H1 (cell line): ENCODE results near the gene SRI. TPM values are rescaled to one million over a fixed set of nuclear protein-coding genes. Genes with fewer than 3 reads are reported as not detected.

ENCODE experiments used
- SP1 ChIP-seq: IDR thresholded peaks from 2 replicates; pipeline ENCODE4 v1.6.1; 2011; ENCODE audit warnings: low read depth, low read length
- TBP ChIP-seq: IDR thresholded peaks from 2 replicates; pipeline ENCODE4 v1.6.1; 2011; ENCODE audit warnings: low read depth, low read length, improper control_type of control experiment
- polyA plus RNA-seq, 7 experiments: library from polyadenylated mRNA; depleted of rRNA in 3 of 7; stranded (reverse) in 5 of 7; unstranded in 2 of 7; fragments of >200 nt in 5 of 7; fragments of 200-250 nt in 2 of 7; gene quantifications; 1 replicate in 5 of 7; 2 replicates in 1 of 7; 4 replicates in 1 of 7; pipeline versions ENCODE4 v1.2.1 to v1.2.3, GENCODE V29; 2011 to 2013; ENCODE audit warnings: missing spikeins in 2 of 7, mixed read lengths in 2 of 7
- total RNA-seq: library from RNA; stranded (reverse); fragmentation: NEBNext Ultra II Directional; extraction: Animal tissue kit (Norgen Biotek cat#: 25700); gene quantifications from 2 replicates; pipeline ENCODE4 v1.2.1, GENCODE V29; 2021
- TF ChIP-seq, protein P1 (sequence below): fragments of 300-600 bp; sonication (generic); IDR thresholded peaks from 2 replicates; pipeline ENCODE4 v1.7.1; 2012; ENCODE audit warnings: low read length, moderate library complexity, mild to moderate bottlenecking, inconsistent platforms; ENCODE audit not compliant: insufficient replicate concordance

The SRI gene
- total and polyA plus RNA-seq, 2 of the 8 experiments (the other 6 are each of a cell fraction or from before 2014, with no cell fraction given): 118 to 170 TPM

DNA sequence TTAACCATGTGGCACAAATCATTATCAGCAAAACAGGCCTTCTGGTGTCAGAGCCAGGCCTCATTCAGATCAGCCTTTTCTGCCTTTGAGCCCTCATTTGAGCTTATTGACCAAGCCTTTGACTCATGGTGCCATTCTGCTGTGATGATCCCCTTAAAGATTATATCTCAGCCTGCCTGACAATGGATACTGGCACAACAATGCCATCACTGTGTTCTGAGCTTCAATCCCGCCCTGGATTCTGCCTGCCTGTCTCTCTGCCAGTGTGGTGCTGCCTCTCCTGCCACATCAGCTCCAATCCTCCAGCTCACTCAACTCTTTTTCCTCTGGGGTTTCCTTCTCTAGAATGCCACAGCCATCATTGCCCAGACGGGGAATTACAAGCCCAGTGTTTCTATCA is 52.6 kb downstream of the SRI start (continued):
- TF ChIP-seq, protein P1, sequence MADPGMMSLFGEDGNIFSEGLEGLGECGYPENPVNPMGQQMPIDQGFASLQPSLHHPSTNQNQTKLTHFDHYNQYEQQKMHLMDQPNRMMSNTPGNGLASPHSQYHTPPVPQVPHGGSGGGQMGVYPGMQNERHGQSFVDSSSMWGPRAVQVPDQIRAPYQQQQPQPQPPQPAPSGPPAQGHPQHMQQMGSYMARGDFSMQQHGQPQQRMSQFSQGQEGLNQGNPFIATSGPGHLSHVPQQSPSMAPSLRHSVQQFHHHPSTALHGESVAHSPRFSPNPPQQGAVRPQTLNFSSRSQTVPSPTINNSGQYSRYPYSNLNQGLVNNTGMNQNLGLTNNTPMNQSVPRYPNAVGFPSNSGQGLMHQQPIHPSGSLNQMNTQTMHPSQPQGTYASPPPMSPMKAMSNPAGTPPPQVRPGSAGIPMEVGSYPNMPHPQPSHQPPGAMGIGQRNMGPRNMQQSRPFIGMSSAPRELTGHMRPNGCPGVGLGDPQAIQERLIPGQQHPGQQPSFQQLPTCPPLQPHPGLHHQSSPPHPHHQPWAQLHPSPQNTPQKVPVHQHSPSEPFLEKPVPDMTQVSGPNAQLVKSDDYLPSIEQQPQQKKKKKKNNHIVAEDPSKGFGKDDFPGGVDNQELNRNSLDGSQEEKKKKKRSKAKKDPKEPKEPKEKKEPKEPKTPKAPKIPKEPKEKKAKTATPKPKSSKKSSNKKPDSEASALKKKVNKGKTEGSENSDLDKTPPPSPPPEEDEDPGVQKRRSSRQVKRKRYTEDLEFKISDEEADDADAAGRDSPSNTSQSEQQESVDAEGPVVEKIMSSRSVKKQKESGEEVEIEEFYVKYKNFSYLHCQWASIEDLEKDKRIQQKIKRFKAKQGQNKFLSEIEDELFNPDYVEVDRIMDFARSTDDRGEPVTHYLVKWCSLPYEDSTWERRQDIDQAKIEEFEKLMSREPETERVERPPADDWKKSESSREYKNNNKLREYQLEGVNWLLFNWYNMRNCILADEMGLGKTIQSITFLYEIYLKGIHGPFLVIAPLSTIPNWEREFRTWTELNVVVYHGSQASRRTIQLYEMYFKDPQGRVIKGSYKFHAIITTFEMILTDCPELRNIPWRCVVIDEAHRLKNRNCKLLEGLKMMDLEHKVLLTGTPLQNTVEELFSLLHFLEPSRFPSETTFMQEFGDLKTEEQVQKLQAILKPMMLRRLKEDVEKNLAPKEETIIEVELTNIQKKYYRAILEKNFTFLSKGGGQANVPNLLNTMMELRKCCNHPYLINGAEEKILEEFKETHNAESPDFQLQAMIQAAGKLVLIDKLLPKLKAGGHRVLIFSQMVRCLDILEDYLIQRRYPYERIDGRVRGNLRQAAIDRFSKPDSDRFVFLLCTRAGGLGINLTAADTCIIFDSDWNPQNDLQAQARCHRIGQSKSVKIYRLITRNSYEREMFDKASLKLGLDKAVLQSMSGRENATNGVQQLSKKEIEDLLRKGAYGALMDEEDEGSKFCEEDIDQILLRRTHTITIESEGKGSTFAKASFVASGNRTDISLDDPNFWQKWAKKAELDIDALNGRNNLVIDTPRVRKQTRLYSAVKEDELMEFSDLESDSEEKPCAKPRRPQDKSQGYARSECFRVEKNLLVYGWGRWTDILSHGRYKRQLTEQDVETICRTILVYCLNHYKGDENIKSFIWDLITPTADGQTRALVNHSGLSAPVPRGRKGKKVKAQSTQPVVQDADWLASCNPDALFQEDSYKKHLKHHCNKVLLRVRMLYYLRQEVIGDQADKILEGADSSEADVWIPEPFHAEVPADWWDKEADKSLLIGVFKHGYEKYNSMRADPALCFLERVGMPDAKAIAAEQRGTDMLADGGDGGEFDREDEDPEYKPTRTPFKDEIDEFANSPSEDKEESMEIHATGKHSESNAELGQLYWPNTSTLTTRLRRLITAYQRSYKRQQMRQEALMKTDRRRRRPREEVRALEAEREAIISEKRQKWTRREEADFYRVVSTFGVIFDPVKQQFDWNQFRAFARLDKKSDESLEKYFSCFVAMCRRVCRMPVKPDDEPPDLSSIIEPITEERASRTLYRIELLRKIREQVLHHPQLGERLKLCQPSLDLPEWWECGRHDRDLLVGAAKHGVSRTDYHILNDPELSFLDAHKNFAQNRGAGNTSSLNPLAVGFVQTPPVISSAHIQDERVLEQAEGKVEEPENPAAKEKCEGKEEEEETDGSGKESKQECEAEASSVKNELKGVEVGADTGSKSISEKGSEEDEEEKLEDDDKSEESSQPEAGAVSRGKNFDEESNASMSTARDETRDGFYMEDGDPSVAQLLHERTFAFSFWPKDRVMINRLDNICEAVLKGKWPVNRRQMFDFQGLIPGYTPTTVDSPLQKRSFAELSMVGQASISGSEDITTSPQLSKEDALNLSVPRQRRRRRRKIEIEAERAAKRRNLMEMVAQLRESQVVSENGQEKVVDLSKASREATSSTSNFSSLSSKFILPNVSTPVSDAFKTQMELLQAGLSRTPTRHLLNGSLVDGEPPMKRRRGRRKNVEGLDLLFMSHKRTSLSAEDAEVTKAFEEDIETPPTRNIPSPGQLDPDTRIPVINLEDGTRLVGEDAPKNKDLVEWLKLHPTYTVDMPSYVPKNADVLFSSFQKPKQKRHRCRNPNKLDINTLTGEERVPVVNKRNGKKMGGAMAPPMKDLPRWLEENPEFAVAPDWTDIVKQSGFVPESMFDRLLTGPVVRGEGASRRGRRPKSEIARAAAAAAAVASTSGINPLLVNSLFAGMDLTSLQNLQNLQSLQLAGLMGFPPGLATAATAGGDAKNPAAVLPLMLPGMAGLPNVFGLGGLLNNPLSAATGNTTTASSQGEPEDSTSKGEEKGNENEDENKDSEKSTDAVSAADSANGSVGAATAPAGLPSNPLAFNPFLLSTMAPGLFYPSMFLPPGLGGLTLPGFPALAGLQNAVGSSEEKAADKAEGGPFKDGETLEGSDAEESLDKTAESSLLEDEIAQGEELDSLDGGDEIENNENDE: no peak
- TF ChIP-seq TBP: no peak
- TF ChIP-seq SP1: no peak
- TF ChIP-seq, all 59 proteins: peak for 0
